ENCODE results near the gene NPTX2. TPM values are rescaled to one million over a fixed set of nuclear protein-coding genes. Genes with fewer than 3 reads are reported as not detected.

Gene NPTX2
- total RNA-seq, 8 experiments from 2014 or later: 0.63 to 126 (median 12.1) TPM; not detected in 2

DNA sequence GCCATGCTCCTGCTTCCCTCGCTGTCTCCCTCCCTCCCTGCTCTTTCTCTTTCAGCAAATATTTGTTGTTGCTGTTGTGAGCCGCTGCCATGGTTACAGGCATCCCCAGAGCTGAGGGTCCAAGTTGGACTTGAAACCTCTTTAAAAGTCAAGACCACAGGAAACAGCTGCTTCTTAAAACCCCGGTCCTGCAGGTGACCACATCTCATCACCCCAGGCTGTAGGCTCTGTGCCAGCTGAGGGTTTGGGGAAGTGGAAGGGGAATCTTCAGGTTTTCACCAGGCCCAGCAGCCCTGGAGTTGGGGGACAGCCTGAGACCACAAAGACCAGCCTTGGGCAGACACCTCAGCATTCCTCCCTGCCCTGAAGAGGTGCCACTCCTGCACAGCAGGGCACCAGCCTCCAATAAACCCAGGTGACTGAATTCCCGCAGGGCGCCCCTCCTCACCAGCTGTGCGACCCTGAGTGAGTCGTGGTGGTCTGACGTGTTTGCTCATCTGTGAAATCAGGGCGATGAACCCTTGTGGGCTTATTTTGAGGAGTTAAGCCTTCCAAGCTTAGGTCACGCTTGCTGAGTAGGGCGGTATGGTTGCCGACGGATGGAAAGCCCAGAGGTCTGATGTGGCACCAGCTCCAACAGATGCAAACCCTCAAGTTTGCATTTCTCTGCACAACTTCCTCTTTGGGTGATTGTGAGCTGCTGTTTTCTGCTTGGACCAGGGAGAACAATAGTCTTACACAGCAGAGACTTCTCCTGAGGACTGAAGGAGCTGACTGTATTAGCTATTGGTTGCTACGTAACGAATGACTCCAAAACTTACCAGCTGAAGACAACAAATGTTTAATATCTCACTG lies 24.8 kb downstream of the NPTX2 start:
- Histone ChIP-seq H3K4me1 (replicated peaks in 1 of 2) (peaks cover 8 to 11% of the 10 kb centered on the region in 2 donors), H3K4me3 (no peak overlapping the region), H3K27ac (no peak overlapping the region)
- ATAC-seq (replicated peaks in 6 of 8): peak in 2 of 8 experiments; percentile 27 to 69
- in situ Hi-C loops (cut with MboI; ENCODE audit: low pct_unique_long_range_greater_than_20kb in 2 of 9, low sequenced_read_pairs in 9 of 9, unreplicated experiment in 9 of 9): no loop called here
- 20 to 100% (median 69%) methylated on average over 1 to 8 of the region's 15 CpGs; no CpG with 5 or more reads in 4 of the 10 experiments for WGBS, 10 experiments

DNA sequence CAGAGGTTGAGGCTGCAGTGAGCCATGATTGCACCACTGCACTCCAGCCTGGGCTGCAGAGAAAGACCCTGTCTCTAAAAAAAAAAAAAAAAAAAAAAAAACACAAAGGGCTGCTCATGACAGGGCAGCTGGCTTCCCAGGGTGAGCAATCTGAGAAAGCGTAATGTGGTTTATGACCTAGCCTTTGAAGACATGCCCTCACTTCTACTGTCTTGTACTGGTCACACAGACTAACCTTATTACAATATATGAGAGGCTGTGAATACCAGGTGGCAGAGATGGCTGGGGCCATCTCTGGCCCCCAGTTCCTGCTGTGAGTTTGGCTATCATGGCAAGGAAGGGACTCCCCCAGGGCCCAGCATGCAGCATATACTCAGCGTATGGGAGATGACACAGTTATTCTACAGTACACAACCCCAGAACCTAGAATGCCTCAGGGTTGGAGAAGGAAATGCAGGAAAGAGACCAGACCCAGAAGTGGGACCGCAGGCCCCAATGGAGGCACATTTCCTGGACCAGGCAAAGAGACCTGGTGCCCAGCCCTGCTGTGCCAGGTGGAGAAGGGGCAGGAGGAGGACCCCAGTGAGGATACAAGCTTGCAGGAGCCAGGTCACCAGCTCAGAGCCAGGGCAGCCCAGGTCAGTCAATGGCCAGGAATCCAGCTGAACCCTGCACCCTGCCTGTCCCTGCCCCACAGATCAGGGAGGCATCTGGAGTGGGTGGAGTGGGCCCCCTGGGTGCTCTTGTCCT lies 26.3 kb downstream of the NPTX2 start:
- in situ Hi-C loops (cut with MboI; ENCODE audit: low pct_unique_long_range_greater_than_20kb in 2 of 9, low sequenced_read_pairs in 9 of 9, unreplicated experiment in 9 of 9): no loop called here
- whole genome bisulfite sequencing, 10 experiments: 0 to 100% (median 98%) methylated on average over 1 to 2 of the region's 3 CpGs; no CpG with 5 or more reads in 4 of the 10 experiments
- H3K4me3 ChIP-seq: no peak overlapping the region
- ATAC-seq (replicated peaks in 6 of 8): peak in 1 of 8 experiments; percentile 21
- no peak overlapping the region for H3K27ac ChIP-seq
- peaks cover 7 to 8% of the 10 kb centered on the region in 2 donors for H3K4me1 ChIP-seq (replicated peaks in 1 of 2)

DNA sequence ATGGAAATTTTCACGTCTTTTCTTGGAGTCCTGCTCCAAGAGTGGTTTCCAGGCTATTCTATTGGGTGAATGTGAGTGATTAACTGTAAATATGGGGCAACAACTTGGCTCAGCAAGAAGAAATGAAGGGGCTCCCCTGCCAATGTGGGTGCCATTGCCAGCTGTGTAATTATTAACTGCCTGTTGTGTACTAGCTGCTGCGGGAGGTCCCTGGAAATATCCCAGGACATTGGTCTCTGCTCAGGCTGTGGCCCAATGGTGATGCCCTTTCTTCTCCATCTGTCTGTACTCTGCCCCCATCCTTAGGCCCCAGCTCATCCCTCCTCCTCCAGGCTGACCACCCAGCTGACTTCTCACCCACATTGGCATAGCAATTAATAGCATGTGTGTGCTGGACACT lies 29.4 kb downstream of the NPTX2 start:
- H3K27ac ChIP-seq: no peak overlapping the region
- peaks cover 2 to 5% of the 10 kb centered on the region in 2 donors for H3K4me1 ChIP-seq (replicated peaks in 1 of 2)
- no peak for ATAC-seq (replicated peaks in 6 of 8)
- WGBS, 10 experiments: 0 to 100% (median 55%) methylated on average over 1 of the region's 2 CpGs; no CpG with 5 or more reads in 6 of the 10 experiments
- in situ Hi-C loops (cut with MboI; ENCODE audit: low pct_unique_long_range_greater_than_20kb in 2 of 9, low sequenced_read_pairs in 9 of 9, unreplicated experiment in 9 of 9): no loop called here
- no peak overlapping the region for H3K4me3 ChIP-seq

DNA sequence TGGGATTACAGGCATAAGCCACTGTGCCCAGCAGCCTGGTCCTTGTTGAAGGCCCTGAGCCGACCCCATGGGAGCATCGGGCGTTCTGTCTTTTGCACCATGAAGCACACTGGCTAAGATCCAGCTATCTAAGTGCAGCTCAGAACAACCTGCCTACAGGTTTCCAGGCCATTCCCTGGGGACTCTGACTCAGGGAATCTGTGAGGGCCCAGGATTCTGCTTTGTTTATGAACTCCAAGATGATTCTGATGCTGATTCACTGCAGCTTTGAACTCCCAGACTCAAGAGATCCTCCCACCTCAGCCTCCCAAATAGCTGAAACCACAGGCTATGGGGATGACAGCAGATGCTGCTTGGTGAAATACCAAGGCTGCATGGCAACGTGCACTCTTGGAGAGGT lies 30.2 kb downstream of the NPTX2 start:
- no peak for ATAC-seq (replicated peaks in 6 of 8)
- 33 to 90% (median 83%) methylated on average over 1 to 4 of the region's 4 CpGs; no CpG with 5 or more reads in 5 of the 10 experiments for WGBS, 10 experiments

DNA sequence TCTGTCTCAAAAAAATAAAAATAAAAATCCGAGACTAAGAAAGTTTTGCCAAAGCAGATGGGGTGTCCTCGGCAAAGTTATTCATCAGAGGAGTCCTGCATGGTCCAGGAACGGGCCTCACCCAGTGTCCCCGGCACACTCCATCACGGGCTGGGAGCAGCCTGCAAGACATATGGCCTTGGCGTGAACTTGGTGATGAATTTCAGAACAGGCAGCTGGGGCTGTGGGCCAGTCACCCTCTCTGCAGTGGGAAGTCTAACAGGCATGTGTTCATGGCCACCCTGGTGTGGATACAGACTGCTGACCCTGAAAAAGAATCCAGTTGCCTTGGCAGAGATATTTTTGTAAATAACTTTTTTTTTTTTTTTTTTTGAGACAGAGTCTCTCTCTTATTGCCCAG lies 34.7 kb downstream of the NPTX2 start:
- 0 to 93% (median 40%) methylated on average over 2 to 6 of the region's 6 CpGs; no CpG with 5 or more reads in 4 of the 10 experiments for whole genome bisulfite sequencing, 10 experiments
- ATAC-seq (replicated peaks in 6 of 8): no peak
- Histone ChIP-seq H3K4me3 (no peak overlapping the region), H3K4me1 (replicated peaks in 1 of 2) (no peaks in the 10 kb centered on the region), H3K27ac (no peak overlapping the region)
- in situ Hi-C loops (cut with MboI; ENCODE audit: low pct_unique_long_range_greater_than_20kb in 2 of 9, low sequenced_read_pairs in 9 of 9, unreplicated experiment in 9 of 9): no loop called here

More for the DNA sequence above, 30.2 kb downstream of the NPTX2 start:
- Histone ChIP-seq H3K27ac (no peak overlapping the region), H3K4me1 (replicated peaks in 1 of 2) (no peaks in the 10 kb centered on the region), H3K4me3 (no peak overlapping the region)
- in situ Hi-C loops (cut with MboI; ENCODE audit: low pct_unique_long_range_greater_than_20kb in 2 of 9, low sequenced_read_pairs in 9 of 9, unreplicated experiment in 9 of 9): no loop called here

DNA sequence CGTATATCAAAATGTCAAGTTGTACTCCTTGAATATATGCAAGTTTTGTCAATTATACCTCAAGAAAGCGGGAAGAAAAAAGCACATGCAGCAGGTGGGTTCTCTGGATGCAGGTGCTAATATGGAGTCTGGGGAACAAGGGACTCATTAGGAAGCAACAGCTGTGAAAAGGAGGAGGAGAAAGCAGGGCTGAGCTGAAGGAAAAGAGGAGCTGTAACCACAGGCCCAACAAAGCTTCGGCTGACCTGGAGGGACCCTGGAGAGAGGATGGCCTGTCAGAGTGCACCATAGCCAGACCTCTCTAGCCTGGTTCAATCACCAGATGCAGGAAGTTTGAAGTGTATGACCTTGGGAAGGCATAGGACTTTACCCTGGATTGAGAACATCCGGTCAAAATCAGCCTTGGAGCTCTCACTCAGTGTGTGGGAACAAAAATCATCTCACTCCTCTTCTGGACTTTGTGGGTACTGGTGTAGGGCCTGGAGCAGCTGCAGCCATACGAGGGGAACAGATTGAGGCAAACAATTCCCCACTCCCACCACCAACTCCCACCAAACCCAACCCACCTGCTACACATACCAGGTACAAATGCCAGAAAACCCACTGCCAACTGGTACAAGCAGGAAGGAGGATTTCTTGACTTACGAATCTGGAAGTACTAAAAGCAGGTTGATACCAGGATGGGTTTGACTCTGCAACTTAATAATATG lies 36.7 kb downstream of the NPTX2 start:
- Histone ChIP-seq H3K4me1 (replicated peaks in 1 of 2) (no peaks in the 10 kb centered on the region), H3K4me3 (no peak overlapping the region), H3K27ac (no peak overlapping the region)
- in situ Hi-C loops (cut with MboI; ENCODE audit: low pct_unique_long_range_greater_than_20kb in 2 of 9, low sequenced_read_pairs in 9 of 9, unreplicated experiment in 9 of 9): no loop called here
- WGBS, 10 experiments: 24 to 100% (median 69%) methylated on average over 1 to 5 of the region's 6 CpGs; no CpG with 5 or more reads in 1 of the 10 experiments
- no peak for ATAC-seq (replicated peaks in 6 of 8)

DNA sequence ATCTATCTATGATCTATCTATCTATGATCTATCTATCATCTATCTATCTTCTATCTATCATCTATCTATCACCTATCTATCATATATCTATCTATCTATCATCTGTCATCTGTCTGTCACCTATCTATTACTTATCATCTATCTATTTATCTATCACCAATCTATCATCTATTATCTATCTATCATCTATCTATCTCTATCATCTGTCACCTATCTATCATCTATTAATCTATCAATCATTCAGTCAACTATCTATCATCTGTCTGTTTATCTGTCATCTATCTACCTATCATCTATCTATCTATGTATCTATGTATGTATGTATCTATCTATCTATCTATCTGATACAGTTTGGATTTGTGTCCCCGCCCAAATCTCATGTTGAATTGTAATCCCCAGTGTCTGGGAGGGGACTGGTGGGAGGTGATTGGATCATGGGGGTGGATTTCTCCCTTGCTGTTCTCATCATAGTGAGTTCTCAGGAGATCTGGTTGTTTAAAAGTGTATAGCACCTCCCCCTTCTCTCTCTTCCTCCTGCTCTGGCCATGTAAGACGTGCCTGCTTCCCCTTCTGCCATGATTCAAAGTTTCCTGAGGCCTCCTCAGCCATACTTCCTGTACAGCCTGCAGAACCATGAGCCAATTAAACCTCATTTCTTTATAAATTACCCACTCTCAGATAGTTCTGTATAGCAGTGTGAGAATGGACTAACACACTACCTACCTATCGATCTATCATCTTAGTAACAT lies 37.6 kb downstream of the NPTX2 start:
- in situ Hi-C loops (cut with MboI; ENCODE audit: low pct_unique_long_range_greater_than_20kb in 2 of 9, low sequenced_read_pairs in 9 of 9, unreplicated experiment in 9 of 9): no loop called here
- peaks cover 0 to 1% of the 10 kb centered on the region in 2 donors for H3K4me1 ChIP-seq (replicated peaks in 1 of 2)
- no peak overlapping the region for H3K27ac ChIP-seq
- H3K4me3 ChIP-seq: no peak overlapping the region
- no peak for ATAC-seq (replicated peaks in 6 of 8)
- WGBS, 10 experiments: 0 to 100% (median 61%) methylated on average over 1 to 3 of the region's 3 CpGs; no CpG with 5 or more reads in 2 of the 10 experiments

DNA sequence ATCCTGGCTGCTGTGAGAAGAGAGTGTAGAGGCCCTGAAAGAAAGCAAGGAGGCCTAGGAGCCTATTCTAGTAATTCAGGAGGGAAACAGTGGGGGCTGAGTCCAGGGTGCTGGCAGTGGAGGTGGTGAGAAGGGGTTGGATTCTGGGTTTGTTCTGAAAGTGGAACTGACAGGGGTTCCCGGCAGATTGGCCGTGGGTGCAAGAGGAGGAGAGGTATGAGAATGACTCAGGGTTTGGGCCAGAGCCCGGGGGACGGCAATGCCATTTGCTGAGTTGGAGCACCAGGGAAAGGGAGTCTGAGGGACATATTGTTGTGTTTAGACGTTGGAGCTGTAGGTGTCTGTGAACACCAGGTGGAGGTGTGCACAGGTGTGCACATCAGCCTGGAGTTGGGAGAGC lies 38.5 kb downstream of the NPTX2 start:
- H3K4me1 ChIP-seq (replicated peaks in 1 of 2): peaks cover 0 to 5% of the 10 kb centered on the region in 2 donors
- no peak overlapping the region for H3K27ac ChIP-seq
- 10 to 93% (median 80%) methylated on average over 1 to 5 of the region's 5 CpGs; no CpG with 5 or more reads in 1 of the 10 experiments for WGBS, 10 experiments
- H3K4me3 ChIP-seq: no peak overlapping the region
- in situ Hi-C loops (cut with MboI; ENCODE audit: low pct_unique_long_range_greater_than_20kb in 2 of 9, low sequenced_read_pairs in 9 of 9, unreplicated experiment in 9 of 9): no loop called here
- no peak for ATAC-seq (replicated peaks in 6 of 8)

DNA sequence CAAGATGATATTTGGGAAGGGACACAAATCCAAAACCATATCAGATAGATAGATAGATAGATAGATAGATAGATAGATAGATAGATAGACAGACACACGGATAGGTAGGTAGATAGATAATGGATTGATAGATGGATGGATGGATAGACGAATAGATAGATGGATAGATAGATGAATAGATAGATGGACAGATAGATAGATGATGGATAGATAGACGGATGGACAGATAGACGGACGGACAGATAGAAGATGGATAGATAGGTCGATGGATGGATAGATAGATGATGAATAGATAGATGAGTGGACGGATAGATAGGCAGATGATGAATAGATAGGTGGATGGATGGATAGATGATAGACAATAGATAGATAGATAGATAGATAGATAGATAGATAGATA lies 39.8 kb downstream of the NPTX2 start:
- Histone ChIP-seq H3K4me3 (no peak overlapping the region), H3K27ac (no peak overlapping the region), H3K4me1 (replicated peaks in 1 of 2) (peaks cover 0 to 8% of the 10 kb centered on the region in 2 donors)
- in situ Hi-C loops (cut with MboI; ENCODE audit: low pct_unique_long_range_greater_than_20kb in 2 of 9, low sequenced_read_pairs in 9 of 9, unreplicated experiment in 9 of 9): no loop called here
- no peak for ATAC-seq (replicated peaks in 6 of 8)
- WGBS, 10 experiments: 15 to 97% (median 87%) methylated on average over 3 to 7 of the region's 7 CpGs

DNA sequence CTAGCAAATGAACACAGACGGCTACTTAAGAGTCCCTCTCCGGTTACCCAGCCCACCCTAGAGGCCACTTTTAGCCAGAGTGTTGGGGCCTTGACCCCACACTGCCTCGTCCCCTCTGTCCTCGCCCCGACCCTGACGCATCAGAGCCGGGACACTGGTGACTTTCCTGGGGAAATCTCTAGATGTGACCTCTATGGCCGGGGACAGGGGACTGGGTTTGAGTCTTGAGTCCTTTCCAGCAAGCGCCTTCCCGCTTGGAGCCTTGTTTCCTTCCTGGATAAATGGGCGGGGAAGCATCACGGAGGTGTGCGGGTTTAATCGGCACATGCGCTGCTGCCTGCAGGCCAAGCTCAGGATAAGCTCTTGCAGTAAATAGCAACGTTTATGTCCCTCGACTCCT lies 40.7 kb downstream of the NPTX2 start:
- H3K4me3 ChIP-seq: no peak overlapping the region
- in situ Hi-C loops (cut with MboI; ENCODE audit: low pct_unique_long_range_greater_than_20kb in 2 of 9, low sequenced_read_pairs in 9 of 9, unreplicated experiment in 9 of 9): no loop called here
- WGBS, 10 experiments: 73 to 100% (median 80%) methylated on average over 1 to 11 of the region's 17 CpGs; no CpG with 5 or more reads in 3 of the 10 experiments
- peaks cover 0 to 8% of the 10 kb centered on the region in 2 donors for H3K4me1 ChIP-seq (replicated peaks in 1 of 2)
- ATAC-seq (replicated peaks in 6 of 8): no peak
- no peak overlapping the region for H3K27ac ChIP-seq

DNA sequence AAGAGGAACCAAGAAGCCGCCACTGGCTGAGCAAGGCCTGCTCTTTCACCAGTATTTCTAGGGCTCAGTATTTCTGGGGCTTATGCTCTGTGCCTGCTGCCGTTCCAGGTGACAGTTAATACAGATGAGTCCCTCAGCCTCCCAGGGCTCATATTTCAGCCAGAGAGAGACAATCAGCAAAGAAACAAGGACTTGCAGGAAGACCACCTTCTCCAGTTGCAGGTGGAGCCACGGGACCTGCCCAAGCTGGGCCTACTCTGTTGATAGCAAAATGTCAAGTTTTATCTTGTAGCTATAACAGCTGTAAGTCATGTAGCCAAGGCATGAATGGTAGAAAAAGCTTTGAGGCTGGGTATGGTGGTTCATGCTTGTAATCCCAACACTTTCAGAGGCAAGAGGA lies 42.7 kb downstream of the NPTX2 start:
- Histone ChIP-seq H3K27ac (no peak overlapping the region), H3K4me3 (no peak overlapping the region), H3K4me1 (replicated peaks in 1 of 2) (peaks cover 0 to 8% of the 10 kb centered on the region in 2 donors)
- in situ Hi-C loops (cut with MboI; ENCODE audit: low pct_unique_long_range_greater_than_20kb in 2 of 9, low sequenced_read_pairs in 9 of 9, unreplicated experiment in 9 of 9): no loop called here
- no peak for ATAC-seq (replicated peaks in 6 of 8)
- 28 to 100% (median 62%) methylated on average over 1 to 3 of the region's 3 CpGs; no CpG with 5 or more reads in 4 of the 10 experiments for WGBS, 10 experiments

DNA sequence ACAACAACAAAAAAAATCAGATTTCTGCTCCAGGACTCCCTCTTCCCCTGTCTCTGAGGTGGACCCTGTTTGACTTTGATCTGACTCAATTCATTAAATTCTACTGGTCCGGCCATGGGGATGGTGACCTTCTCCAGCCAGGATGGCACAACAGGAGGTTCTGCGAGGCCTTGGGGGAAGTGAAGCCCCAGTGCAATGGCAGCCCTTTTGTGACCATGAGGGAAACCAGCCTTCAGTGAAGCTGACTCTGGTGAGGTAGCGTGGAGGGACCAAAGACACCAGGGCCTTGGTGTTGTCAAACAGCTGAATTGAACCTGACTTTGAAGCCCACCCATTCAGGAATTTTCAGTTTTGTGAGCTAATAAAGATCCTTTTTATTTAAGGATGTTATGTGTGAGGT lies 44.5 kb downstream of the NPTX2 start:
- in situ Hi-C loops (cut with MboI; ENCODE audit: low pct_unique_long_range_greater_than_20kb in 2 of 9, low sequenced_read_pairs in 9 of 9, unreplicated experiment in 9 of 9): no loop called here
- peaks cover 0 to 8% of the 10 kb centered on the region in 2 donors for H3K4me1 ChIP-seq (replicated peaks in 1 of 2)
- WGBS, 10 experiments: 0 to 100% (median 79%) methylated on average over 1 to 3 of the region's 3 CpGs; no CpG with 5 or more reads in 4 of the 10 experiments
- ATAC-seq (replicated peaks in 6 of 8): no peak
- H3K4me3 ChIP-seq: no peak overlapping the region
- no peak overlapping the region for H3K27ac ChIP-seq
